IMR-90 (cell line): ENCODE results near the gene NUP62CL. TPM values are rescaled to one million over a fixed set of nuclear protein-coding genes. Genes with fewer than 3 reads are reported as not detected.

Experiments
- ATAC-seq: fragments of 200-7000 bp; cut with Tn5 transposase; 2 replicates; pipeline ENCODE4 v1.9.1; 2020; ENCODE audit warnings: low read depth, mild to moderate bottlenecking, moderate library complexity
- BruUV-seq: library from RNA; stranded (reverse); fragments of 400-500 nt; replicated peaks from 2 replicates; lab custom pipeline; 2021; lab: Mats Ljungman, UMichigan
- CTCF ChIA-PET: fragments of 300-600 bp; formaldehyde crosslinking; extraction: SDS; loops from one replicate; lab custom pipeline; 2021; ENCODE audit warnings: antibody characterized with exemption; lab: Yijun Ruan, JAX
- POLR2A ChIA-PET: fragments of 300-600 bp; sonication (Branson Sonifier 250); formaldehyde crosslinking; loops from one replicate; lab custom pipeline; 2022; ENCODE audit warnings: antibody characterized with exemption; ENCODE audit not compliant: unreplicated experiment; lab: Charles Lee
- DNase-seq: peaks from one replicate; pipeline ENCODE4 v3.0.0; 2013
- H2AFZ ChIP-seq: replicated peaks from 2 replicates; pipeline ENCODE3; 2013; ENCODE audit warnings: low read length, mild to moderate bottlenecking; ENCODE audit not compliant: poor library complexity
- H2AK5ac ChIP-seq: 2 replicates; pipeline ENCODE4 v1.6.1; 2013; ENCODE audit warnings: low read depth, low read length, inconsistent platforms
- H2AK9ac ChIP-seq: replicated peaks from 2 replicates; pipeline ENCODE3; 2013; ENCODE audit warnings: mild to moderate bottlenecking, low read depth, low read length, moderate library complexity; ENCODE audit not compliant: poor library complexity
- H2BK120ac ChIP-seq: 2 replicates; pipeline ENCODE4 v1.6.1; 2013; ENCODE audit warnings: low read depth, low read length, inconsistent platforms
- H2BK15ac ChIP-seq: 3 replicates; pipeline ENCODE4 v1.6.1; 2013; ENCODE audit warnings: low read depth, low read length, inconsistent platforms
- H2BK20ac ChIP-seq: 2 replicates; pipeline ENCODE4 v1.6.1; 2013; ENCODE audit warnings: low read depth, mild to moderate bottlenecking, inconsistent platforms, low read length, moderate library complexity
- H2BK5ac ChIP-seq: 2 replicates; pipeline ENCODE4 v1.6.1; 2013; ENCODE audit warnings: mild to moderate bottlenecking, low read depth, low read length, inconsistent platforms; ENCODE audit not compliant: poor library complexity, severe bottlenecking
- H3K14ac ChIP-seq: replicated peaks from 2 replicates; pipeline ENCODE4 v1.6.1; 2013; ENCODE audit warnings: low read depth, low read length, inconsistent platforms
- H3K18ac ChIP-seq: 2 replicates; pipeline ENCODE4 v1.6.1; 2013; ENCODE audit warnings: low read depth, low read length, control low read depth
- H3K23ac ChIP-seq: 2 replicates; pipeline ENCODE4 v1.6.1; 2013; ENCODE audit warnings: low read depth, low read length, inconsistent platforms
- H3K27ac ChIP-seq: 2 replicates; pipeline ENCODE4 v1.5.1; 2013; ENCODE audit warnings: mild to moderate bottlenecking, control low read depth, low read length; ENCODE audit not compliant: insufficient read depth
- H3K27me3 ChIP-seq: 2 replicates; pipeline ENCODE4 v1.6.1; 2013; ENCODE audit warnings: low read length; ENCODE audit not compliant: control insufficient read depth, insufficient read depth
- H3K36me3 ChIP-seq: 2 replicates; pipeline ENCODE4 v1.6.1; 2013; ENCODE audit warnings: low read length, mixed read lengths; ENCODE audit not compliant: control insufficient read depth, insufficient read depth
- H3K4ac ChIP-seq: 2 replicates; pipeline ENCODE4 v1.6.1; 2013; ENCODE audit warnings: low read depth, low read length, inconsistent platforms
- H3K4me1 ChIP-seq: 2 replicates; pipeline ENCODE4 v1.6.1; 2013; ENCODE audit warnings: low read length, mixed read lengths; ENCODE audit not compliant: control insufficient read depth, insufficient read depth
- H3K4me2 ChIP-seq: 2 replicates; pipeline ENCODE4 v1.6.1; 2013; ENCODE audit warnings: low read depth, mild to moderate bottlenecking, control low read depth, low read length, moderate library complexity
- H3K4me3 ChIP-seq: 2 replicates; pipeline ENCODE4 v1.5.1; 2013; ENCODE audit warnings: low read depth, mild to moderate bottlenecking, control low read depth, low read length, moderate library complexity; ENCODE audit not compliant: insufficient read depth
- H3K56ac ChIP-seq: 2 replicates; pipeline ENCODE4 v1.6.1; 2013; ENCODE audit warnings: low read length, inconsistent platforms; ENCODE audit not compliant: insufficient read depth; ENCODE audit errors: extremely low read depth
- H3K79me1 ChIP-seq, 2 experiments: 2 replicates each; pipeline ENCODE4 v1.6.1; 2013; ENCODE audit warnings: low read length in 2 of 2, inconsistent platforms in 1 of 2, low read depth in 1 of 2
- H3K9ac ChIP-seq: 2 replicates; pipeline ENCODE4 v1.6.1; 2013; ENCODE audit warnings: low read depth, low read length, control low read depth
- H3K9me1 ChIP-seq: 2 replicates; pipeline ENCODE4 v1.6.1; 2013; ENCODE audit warnings: low read length, inconsistent platforms; ENCODE audit not compliant: insufficient read depth
- H3K9me3 ChIP-seq: 2 replicates; pipeline ENCODE4 v1.6.1; 2013; ENCODE audit warnings: low read length; ENCODE audit not compliant: control insufficient read depth, insufficient read depth
- H4K20me1 ChIP-seq: 2 replicates; pipeline ENCODE4 v1.6.1; 2013; ENCODE audit warnings: low read length, inconsistent platforms; ENCODE audit not compliant: insufficient read depth
- H4K5ac ChIP-seq: 2 replicates; pipeline ENCODE4 v1.6.1; 2013; ENCODE audit warnings: mild to moderate bottlenecking, low read depth, low read length, control low read depth
- H4K8ac ChIP-seq, 2 experiments: 2 replicates each; pipeline ENCODE4 v1.6.1; 2013; ENCODE audit warnings: low read depth in 2 of 2, low read length in 2 of 2, control low read depth in 1 of 2, inconsistent platforms in 1 of 2
- H4K91ac ChIP-seq: 2 replicates; pipeline ENCODE4 v1.6.1; 2013; ENCODE audit warnings: low read depth, low read length, inconsistent platforms; ENCODE audit not compliant: insufficient read depth
- BHLHE40 ChIP-seq: fragments of 150-350 bp; IDR thresholded peaks from 2 replicates; pipeline ENCODE4 v1.6.1; 2016; ENCODE audit warnings: mild to moderate bottlenecking, low read depth, low read length
- CEBPB ChIP-seq: IDR thresholded peaks from 2 replicates; pipeline ENCODE4 v1.6.1; 2012; ENCODE audit warnings: low read depth, low read length, improper control_type of control experiment
- CHD1 ChIP-seq: IDR thresholded peaks from 2 replicates; pipeline ENCODE4 v1.6.1; 2012; ENCODE audit warnings: low read depth, low read length, improper control_type of control experiment
- CTCF ChIP-seq: conservative IDR thresholded peaks from 2 replicates; pipeline ENCODE4 v1.5.1; 2012; ENCODE audit warnings: mild to moderate bottlenecking, low read depth, low read length, improper control_type of control experiment
- FOS ChIP-seq: fragments of 150-350 bp; IDR thresholded peaks from 2 replicates; pipeline ENCODE4 v1.6.1; 2016; ENCODE audit warnings: low read depth, low read length
- MAFK ChIP-seq: IDR thresholded peaks from 2 replicates; pipeline ENCODE4 v1.6.1; 2012; ENCODE audit warnings: low read depth, low read length, improper control_type of control experiment
- MAZ ChIP-seq: IDR thresholded peaks from 2 replicates; pipeline ENCODE4 v1.6.1; 2012; ENCODE audit warnings: low read depth, mild to moderate bottlenecking, low read length, improper control_type of control experiment, moderate library complexity, borderline replicate concordance
- MXI1 ChIP-seq: IDR thresholded peaks from 2 replicates; pipeline ENCODE4 v1.6.1; 2012; ENCODE audit warnings: low read depth, mild to moderate bottlenecking, low read length, moderate library complexity, borderline replicate concordance
- NFE2L2 ChIP-seq: fragments of 150-350 bp; IDR thresholded peaks from 2 replicates; pipeline ENCODE4 v1.6.1; 2016; ENCODE audit warnings: low read depth, mild to moderate bottlenecking, low read length
- POLR2A ChIP-seq: IDR thresholded peaks from 2 replicates; pipeline ENCODE4 v1.6.1; 2012; ENCODE audit warnings: mild to moderate bottlenecking, low read depth, low read length
- RAD21 ChIP-seq: IDR thresholded peaks from 2 replicates; pipeline ENCODE4 v1.6.1; 2012; ENCODE audit warnings: low read length, improper control_type of control experiment
- RCOR1 ChIP-seq: IDR thresholded peaks from 2 replicates; pipeline ENCODE4 v1.6.1; 2012; ENCODE audit warnings: mild to moderate bottlenecking, low read length, improper control_type of control experiment; ENCODE audit not compliant: insufficient replicate concordance
- RFX5 ChIP-seq: IDR thresholded peaks from 2 replicates; pipeline ENCODE4 v1.8.0; 2012; ENCODE audit warnings: low read depth, mild to moderate bottlenecking, low read length, moderate library complexity
- SMC3 ChIP-seq: fragments of 150-350 bp; IDR thresholded peaks from 2 replicates; pipeline ENCODE4 v1.6.1; 2016; ENCODE audit warnings: low read depth, mild to moderate bottlenecking, antibody characterized with exemption, low read length, moderate library complexity
- WGBS, 2 experiments: methylation state at CpG; one replicate each; pipeline versions ENCODE4 v1.1.5 to v1.1.7; 2013; ENCODE audit warnings: missing lambda C conversion rate in 2 of 2; ENCODE audit not compliant: insufficient read length in 1 of 2; ENCODE audit errors: extremely low coverage in 2 of 2; 5-methylcytosine and 5-hydroxymethylcytosine counted together
- dilution Hi-C: fragments of 300-500 bp; cut with HindIII; formaldehyde crosslinking; loops from one replicate; pipeline ENCODE4 v1.14.3; 2018; ENCODE audit warnings: low sequenced_read_pairs; ENCODE audit not compliant: unreplicated experiment
- in situ Hi-C: fragments of 300-500 bp; cut with MboI; formaldehyde crosslinking; loops from 3 replicates; pipeline ENCODE4 v1.14.3; 2019; ENCODE audit warnings: low sequenced_read_pairs, inconsistent platforms, mixed read lengths
- intact Hi-C: fragments of 100-400 bp; cut with micrococcal nuclease; formaldehyde crosslinking; loops from 2 replicates; pipeline ENCODE4 v1.10.0; 2022
- polyA plus RNA-seq, 3 experiments: library from polyadenylated mRNA; depleted of rRNA; stranded (reverse); fragments of >200 nt; gene quantifications; 2 replicates each; pipeline ENCODE4 v1.2.3, GENCODE V29; 2012; ENCODE audit warnings: low replicate concordance in 1 of 3
- total RNA-seq: library from RNA; depleted of rRNA; stranded (reverse); fragments of >200 nt; gene quantifications from 2 replicates; pipeline ENCODE4 v1.2.3, GENCODE V29; 2012
- TF ChIP-seq, protein P1 (sequence below): fragments of 150-350 bp; IDR thresholded peaks from 2 replicates; pipeline ENCODE4 v1.6.1; 2016; ENCODE audit warnings: low read depth, mild to moderate bottlenecking, low read length, moderate library complexity, borderline replicate concordance
- TF ChIP-seq, protein P2 (sequence below): fragments of 150-350 bp; IDR thresholded peaks from 2 replicates; pipeline ENCODE4 v1.6.1; 2017; ENCODE audit warnings: mild to moderate bottlenecking, antibody characterized with exemption, low read length, low read depth

Gene NUP62CL
- total and polyA plus RNA-seq, 2 of the 4 experiments (the other 2 are of a cell fraction) = not detected

DNA sequence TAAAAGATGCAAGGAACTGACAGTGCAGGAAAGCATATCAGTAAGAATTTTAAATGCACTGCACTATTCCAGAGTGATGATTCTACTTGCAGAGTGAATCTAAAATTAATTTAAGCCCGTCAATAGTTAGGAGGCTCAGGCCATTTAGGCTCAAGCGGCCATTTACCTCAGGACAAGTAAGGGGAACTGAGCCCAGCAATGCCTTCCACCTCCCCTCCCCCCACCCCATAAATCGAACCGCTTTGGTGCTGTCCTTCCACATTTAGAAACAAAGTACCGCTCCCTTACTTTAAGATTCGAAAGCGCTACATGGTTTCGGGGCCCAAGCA, 88.3 kb downstream of the NUP62CL start:
- Histone ChIP-seq H4K91ac (peak overlapping the region; percentile 0; the same call in 1 of the 2 replicates), H4K5ac (peak overlapping the region; percentile 23; the same call in 1 of the 2 replicates), H3K4ac (peak overlapping the region; percentile 27; the same call in 1 of the 2 replicates), H2AK9ac (no peak overlapping the region), H3K27me3 (peaks cover 3% of the 10 kb centered on the region), H2BK5ac (peak overlapping the region; percentile 87), H3K56ac (0 out of 2 replicates have a peak overlapping the region, but pooled peaks have one; percentile 4), H3K4me2 (peak overlapping the region; percentile 98), H2AFZ (peak overlapping the region; percentile 95), H2BK20ac (no peak overlapping the region), H3K9me3 (no peaks in the 10 kb centered on the region), H3K9ac (peak overlapping the region; percentile 97), H4K20me1 (no peaks in the 10 kb centered on the region; the same call in 1 of the 2 replicates), H3K18ac (no peak overlapping the region; the same call in 1 of the 2 replicates), H2AK5ac (no peak overlapping the region), H3K4me3 (peak overlapping the region; percentile 68), H3K4me1 (no peaks in the 10 kb centered on the region; the same call in 1 of the 2 replicates), H3K36me3 (peaks cover 4% of the 10 kb centered on the region), H3K27ac (peak overlapping the region; percentile 87), H2BK15ac (no peak overlapping the region), H3K23ac (no peak overlapping the region), H3K79me1 (peaks cover 0 to 8% of the 10 kb centered on the region in 2 experiments; a peak in 3 of 4 replicates), H3K9me1 (peaks cover 3% of the 10 kb centered on the region), H3K14ac (peak overlapping the region; percentile 72), H2BK120ac (no peak overlapping the region), H4K8ac (peak overlapping the region; percentile 86 to 99; a peak in 3 of 4 replicates)
- intact Hi-C loops = loop anchor here (10.0 kb wide), 1 partner anchor 223 kb away; no protein-coding TSS in a partner anchor
- in situ Hi-C loops = no loop called here
- WGBS, 2 experiments = no CpG with 5 or more reads among the region's 8 CpGs
- DNase-seq = no peak
- BruUV-seq = no TSS peak
- POLR2A ChIA-PET = no interaction called here
- dilution Hi-C loops = no loop called here
- TF ChIP-seq, protein P1, sequence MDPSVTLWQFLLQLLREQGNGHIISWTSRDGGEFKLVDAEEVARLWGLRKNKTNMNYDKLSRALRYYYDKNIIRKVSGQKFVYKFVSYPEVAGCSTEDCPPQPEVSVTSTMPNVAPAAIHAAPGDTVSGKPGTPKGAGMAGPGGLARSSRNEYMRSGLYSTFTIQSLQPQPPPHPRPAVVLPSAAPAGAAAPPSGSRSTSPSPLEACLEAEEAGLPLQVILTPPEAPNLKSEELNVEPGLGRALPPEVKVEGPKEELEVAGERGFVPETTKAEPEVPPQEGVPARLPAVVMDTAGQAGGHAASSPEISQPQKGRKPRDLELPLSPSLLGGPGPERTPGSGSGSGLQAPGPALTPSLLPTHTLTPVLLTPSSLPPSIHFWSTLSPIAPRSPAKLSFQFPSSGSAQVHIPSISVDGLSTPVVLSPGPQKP = no peak
- TF ChIP-seq MXI1 (no peak), BHLHE40 (no peak), FOS (no peak), POLR2A (no peak), NFE2L2 (no peak), RFX5 (no peak), MAFK (no peak), SMC3 (no peak), RCOR1 (no peak), CEBPB (no peak), CHD1 (no peak), CTCF (no peak), RAD21 (no peak), MAZ (no peak)
- TF ChIP-seq, protein P2, sequence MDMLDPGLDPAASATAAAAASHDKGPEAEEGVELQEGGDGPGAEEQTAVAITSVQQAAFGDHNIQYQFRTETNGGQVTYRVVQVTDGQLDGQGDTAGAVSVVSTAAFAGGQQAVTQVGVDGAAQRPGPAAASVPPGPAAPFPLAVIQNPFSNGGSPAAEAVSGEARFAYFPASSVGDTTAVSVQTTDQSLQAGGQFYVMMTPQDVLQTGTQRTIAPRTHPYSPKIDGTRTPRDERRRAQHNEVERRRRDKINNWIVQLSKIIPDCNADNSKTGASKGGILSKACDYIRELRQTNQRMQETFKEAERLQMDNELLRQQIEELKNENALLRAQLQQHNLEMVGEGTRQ = no peak
- peak; percentile 13; the same call in 1 of the 2 replicates for ATAC-seq
- CTCF ChIA-PET = no interaction called here
